Mesenchymal stem cell (in vitro differentiated cells and primary cell): ENCODE results near the gene PGA4.
"Not testable (repeated sequence)": the region's sequence is repeated elsewhere in the genome, so short reads cannot be mapped to it uniquely, and the experiment has no call there.

Experiments
- DNase-seq: peaks from one replicate; pipeline ENCODE4 v3.0.0-alpha.2; 2013
- H2AFZ ChIP-seq: one replicate; pipeline ENCODE4 v1.6.1; 2013; ENCODE audit warnings: low read depth, mild to moderate bottlenecking, control low read depth, inconsistent platforms, low read length, moderate library complexity
- H2AK5ac ChIP-seq: 2 replicates; pipeline ENCODE4 v1.6.1; 2013; ENCODE audit warnings: low read length, moderate library complexity, mild to moderate bottlenecking, inconsistent platforms; ENCODE audit not compliant: severe bottlenecking
- H2BK120ac ChIP-seq: one replicate; pipeline ENCODE4 v1.6.1; 2013; ENCODE audit warnings: low read depth, mild to moderate bottlenecking, inconsistent platforms, low read length, moderate library complexity
- H2BK12ac ChIP-seq, 2 experiments: one replicate each; pipeline ENCODE4 v1.6.1; 2013; ENCODE audit warnings: inconsistent platforms in 2 of 2, low read length in 2 of 2, mild to moderate bottlenecking in 2 of 2, moderate library complexity in 2 of 2, control low read depth in 1 of 2
- H2BK15ac ChIP-seq: one replicate; pipeline ENCODE4 v1.6.1; 2013; ENCODE audit warnings: mild to moderate bottlenecking, low read depth, inconsistent platforms; ENCODE audit not compliant: poor library complexity, severe bottlenecking
- H2BK5ac ChIP-seq: 2 replicates; pipeline ENCODE4 v1.6.1; 2013; ENCODE audit warnings: low read depth, mild to moderate bottlenecking, low read length, control low read depth, inconsistent platforms; ENCODE audit not compliant: poor library complexity, severe bottlenecking
- H3K14ac ChIP-seq, 2 experiments: one replicate each; pipeline ENCODE4 v1.6.1; 2013; ENCODE audit warnings: inconsistent platforms in 2 of 2, low read length in 2 of 2, control low read depth in 1 of 2, mild to moderate bottlenecking in 1 of 2, moderate library complexity in 1 of 2
- H3K18ac ChIP-seq, 2 experiments: one replicate each; pipeline ENCODE4 v1.6.1; 2013; ENCODE audit warnings: inconsistent platforms in 2 of 2, low read length in 2 of 2, control low read depth in 1 of 2, low read depth in 1 of 2, mild to moderate bottlenecking in 1 of 2
- H3K23ac ChIP-seq, 2 experiments: one replicate each; pipeline ENCODE4 v1.6.1; 2013; ENCODE audit warnings: inconsistent platforms in 2 of 2, low read length in 2 of 2, mild to moderate bottlenecking in 2 of 2, moderate library complexity in 2 of 2, control low read depth in 1 of 2
- H3K27ac ChIP-seq: 2 replicates; pipeline ENCODE4 v1.5.1; 2013; ENCODE audit warnings: mild to moderate bottlenecking, moderate library complexity, low read length, control low read depth, inconsistent platforms; ENCODE audit not compliant: poor library complexity, severe bottlenecking
- H3K27me3 ChIP-seq, 2 experiments: 2 replicates each; pipeline versions ENCODE4 v1.6.1 to v1.7.0; 2013; ENCODE audit warnings: low read length in 2 of 2, mild to moderate bottlenecking in 2 of 2, moderate library complexity in 2 of 2, control low read depth in 1 of 2, inconsistent platforms in 1 of 2; ENCODE audit not compliant: control insufficient read depth in 1 of 2, insufficient read depth in 1 of 2
- H3K36me3 ChIP-seq, 2 experiments: 2 replicates each; pipeline versions ENCODE4 v1.6.1 to v1.7.0; 2013; ENCODE audit warnings: low read length in 2 of 2, control low read depth in 1 of 2, inconsistent platforms in 1 of 2, low read depth in 1 of 2, mild to moderate bottlenecking in 1 of 2; ENCODE audit not compliant: insufficient read depth in 2 of 2, control insufficient read depth in 1 of 2
- H3K4ac ChIP-seq, 2 experiments: one replicate each; pipeline ENCODE4 v1.6.1; 2013; ENCODE audit warnings: inconsistent platforms in 2 of 2, low read length in 2 of 2, mild to moderate bottlenecking in 2 of 2, moderate library complexity in 2 of 2, control low read depth in 1 of 2, low read depth in 1 of 2
- H3K4me1 ChIP-seq: 2 replicates; pipeline ENCODE4 v1.6.1; 2013; ENCODE audit warnings: low read depth, low read length, control low read depth; ENCODE audit not compliant: control insufficient read depth, insufficient read depth
- H3K4me2 ChIP-seq: 2 replicates; pipeline ENCODE4 v1.6.1; 2013; ENCODE audit warnings: low read length, mild to moderate bottlenecking, inconsistent platforms; ENCODE audit not compliant: poor library complexity, severe bottlenecking
- H3K4me3 ChIP-seq, 2 experiments: 2 replicates each; pipeline versions ENCODE4 v1.5.1 to v1.7.0; 2013; ENCODE audit warnings: low read length in 2 of 2, mild to moderate bottlenecking in 2 of 2, control low read depth in 1 of 2, low read depth in 1 of 2; ENCODE audit not compliant: insufficient read depth in 1 of 2
- H3K79me1 ChIP-seq: replicated peaks from 2 replicates; pipeline ENCODE4 v1.6.1; 2013; ENCODE audit warnings: mild to moderate bottlenecking, control low read depth, low read length, inconsistent platforms; ENCODE audit not compliant: poor library complexity, severe bottlenecking
- H3K9ac ChIP-seq: 2 replicates; pipeline ENCODE4 v1.7.0; 2013; ENCODE audit warnings: mild to moderate bottlenecking, low read length, moderate library complexity
- H3K9me3 ChIP-seq: 2 replicates; pipeline ENCODE4 v1.7.0; 2013; ENCODE audit warnings: mild to moderate bottlenecking, low read length; ENCODE audit not compliant: control insufficient read depth
- H4K8ac ChIP-seq: one replicate; pipeline ENCODE4 v1.6.1; 2013; ENCODE audit warnings: inconsistent platforms, mild to moderate bottlenecking, low read length, moderate library complexity
- H4K91ac ChIP-seq: one replicate; pipeline ENCODE4 v1.6.1; 2013; ENCODE audit warnings: mild to moderate bottlenecking, low read length, inconsistent platforms
- WGBS: methylation state at CpG from one replicate; pipeline ENCODE4 v1.1.7; 2013; ENCODE audit warnings: mixed read lengths; 5-methylcytosine and 5-hydroxymethylcytosine counted together

Gene PGA4

GRCh38 chr11:61218306-61218705, 3.8 kb upstream of the PGA4 start:
- not testable (repeated sequence) for H4K8ac ChIP-seq, H3K14ac ChIP-seq, H3K4ac ChIP-seq, H4K91ac ChIP-seq, H3K27ac ChIP-seq, H2BK120ac ChIP-seq, H3K27me3 ChIP-seq, H3K36me3 ChIP-seq, H3K9ac ChIP-seq, DNase-seq, H3K4me2 ChIP-seq, H2BK5ac ChIP-seq, H2AFZ ChIP-seq, H3K79me1 ChIP-seq, H2BK15ac ChIP-seq, H2AK5ac ChIP-seq, H3K23ac ChIP-seq, H2BK12ac ChIP-seq, H3K4me3 ChIP-seq, H3K18ac ChIP-seq, H3K9me3 ChIP-seq, H3K4me1 ChIP-seq
- WGBS: no CpG with 5 or more reads among the region's 4 CpGs

GRCh38 chr11:61219016-61219415, 3.1 kb upstream of the PGA4 start:
- not testable (repeated sequence) for DNase-seq, H3K9me3 ChIP-seq, H2BK5ac ChIP-seq, H3K4ac ChIP-seq, H2BK15ac ChIP-seq, H4K91ac ChIP-seq, H3K79me1 ChIP-seq, H3K18ac ChIP-seq, H2BK12ac ChIP-seq, H2AK5ac ChIP-seq, H3K4me3 ChIP-seq, H3K23ac ChIP-seq, H2AFZ ChIP-seq, H3K27ac ChIP-seq, H3K27me3 ChIP-seq, H3K36me3 ChIP-seq, H3K4me2 ChIP-seq, H3K14ac ChIP-seq, H4K8ac ChIP-seq, H2BK120ac ChIP-seq, H3K4me1 ChIP-seq, H3K9ac ChIP-seq
- 72% methylated on average over 4 of the region's 5 CpGs for WGBS

GRCh38 chr11:61222692-61223091, 545 bp downstream of the PGA4 start:
- not testable (repeated sequence) for H3K27me3 ChIP-seq, DNase-seq, H3K18ac ChIP-seq, H2AFZ ChIP-seq, H3K27ac ChIP-seq, H3K9ac ChIP-seq, H4K8ac ChIP-seq, H3K36me3 ChIP-seq, H2BK12ac ChIP-seq, H3K4ac ChIP-seq, H2BK5ac ChIP-seq, H2BK15ac ChIP-seq, H3K4me3 ChIP-seq, H3K14ac ChIP-seq, H4K91ac ChIP-seq, H3K79me1 ChIP-seq, H2BK120ac ChIP-seq, H2AK5ac ChIP-seq, H3K23ac ChIP-seq, H3K4me1 ChIP-seq, H3K9me3 ChIP-seq, H3K4me2 ChIP-seq
- WGBS: no CpG with 5 or more reads among the region's 5 CpGs

GRCh38 chr11:61226457-61227137, 4.5 kb downstream of the PGA4 start:
- not testable (repeated sequence) for H3K36me3 ChIP-seq, H2AFZ ChIP-seq, H3K27me3 ChIP-seq, H3K4me3 ChIP-seq, H2BK15ac ChIP-seq, H4K91ac ChIP-seq, H3K4ac ChIP-seq, H3K9me3 ChIP-seq, DNase-seq, H2AK5ac ChIP-seq, H2BK12ac ChIP-seq, H4K8ac ChIP-seq, H3K18ac ChIP-seq, H3K9ac ChIP-seq, H3K4me2 ChIP-seq, H2BK120ac ChIP-seq, H3K27ac ChIP-seq, H3K79me1 ChIP-seq, H2BK5ac ChIP-seq, H3K14ac ChIP-seq, H3K4me1 ChIP-seq, H3K23ac ChIP-seq
- no CpG with 5 or more reads among the region's 10 CpGs for WGBS
